PFSK-1 (cell line): Measurements from ENCODE around the gene PIGR.

Source experiments
- FOXP2 ChIP-seq: optimal IDR thresholded peaks from 2 replicates; pipeline ENCODE3; 2011; ENCODE audit warnings: borderline replicate concordance, control low read depth, inconsistent platforms; ENCODE audit not compliant: insufficient read depth; ENCODE audit errors: extremely low read length, extremely low read depth
- POLR2AphosphoS5 ChIP-seq: IDR thresholded peaks from 2 replicates; pipeline ENCODE4 v1.6.1; 2012; ENCODE audit warnings: low read depth, mild to moderate bottlenecking, control low read depth, low read length, moderate library complexity
- REST ChIP-seq, 2 experiments: IDR thresholded peaks; 2 replicates each; pipeline versions ENCODE4 v1.6.1 to v1.8.0; 2011 to 2012; ENCODE audit warnings: low read depth in 2 of 2, low read length in 2 of 2, control low read depth in 1 of 2, inconsistent platforms in 1 of 2, mild to moderate bottlenecking in 1 of 2, moderate library complexity in 1 of 2; ENCODE audit not compliant: insufficient read depth in 1 of 2
- SIN3A ChIP-seq: IDR thresholded peaks from 2 replicates; pipeline ENCODE4 v1.6.1; 2012; ENCODE audit warnings: mild to moderate bottlenecking, low read length, moderate library complexity, borderline replicate concordance; ENCODE audit not compliant: insufficient read depth
- TAF1 ChIP-seq: IDR thresholded peaks from 2 replicates; pipeline ENCODE4 v1.6.1; 2012; ENCODE audit warnings: low read length, control low read depth, borderline replicate concordance; ENCODE audit not compliant: insufficient read depth

PIGR gene

GRCh38 chr1:206898089-206898914 is 48.0 kb downstream of the PIGR start:
- no peak for TF ChIP-seq POLR2AphosphoS5
- no peak for TF ChIP-seq REST (IDR thresholded peaks at IDR 0.05; ENCODE audit: insufficient read depth in 1 of 2, low read depth in 2 of 2, low read length in 2 of 2)
- TF ChIP-seq TAF1 = no peak

GRCh38 chr1:206897175-206897574 is 49.1 kb downstream of the PIGR start, which contains the start of gene IL24:
IL24 (plus strand) TSS chr1:206897443; CDS start chr1:206897833, 390 bp downstream.
- no peak for TF ChIP-seq REST (IDR thresholded peaks at IDR 0.05; ENCODE audit: insufficient read depth in 1 of 2, low read depth in 2 of 2, low read length in 2 of 2)
- TF ChIP-seq TAF1 = no peak
- no peak for TF ChIP-seq SIN3A
- no peak for TF ChIP-seq FOXP2
- no peak for TF ChIP-seq POLR2AphosphoS5

GRCh38 chr1:206896261-206896660 is 50.0 kb downstream of the PIGR start:
- TF ChIP-seq SIN3A (no peak), FOXP2 (no peak), POLR2AphosphoS5 (no peak), REST (IDR thresholded peaks at IDR 0.05; ENCODE audit: insufficient read depth in 1 of 2, low read depth in 2 of 2, low read length in 2 of 2) (no peak)

- TF ChIP-seq FOXP2 = no peak
- TF ChIP-seq TAF1 = no peak
- no peak for TF ChIP-seq POLR2AphosphoS5
- TF ChIP-seq SIN3A = no peak
- TF ChIP-seq REST (IDR thresholded peaks at IDR 0.05; ENCODE audit: insufficient read depth in 1 of 2, low read depth in 2 of 2, low read length in 2 of 2) = no peak
Measured at GRCh38 chr1:206895837-206896242, 50.4 kb downstream of the PIGR start.
